GM21367 (cell line): ENCODE measurements around the gene ST6GALNAC6.

ENCODE experiments used
- ATAC-seq: cut with Tn5 transposase; IDR thresholded peaks from one replicate; pipeline ENCODE4 v1.9.1; 2021; ENCODE audit not compliant: unreplicated experiment

ST6GALNAC6 gene

DNA sequence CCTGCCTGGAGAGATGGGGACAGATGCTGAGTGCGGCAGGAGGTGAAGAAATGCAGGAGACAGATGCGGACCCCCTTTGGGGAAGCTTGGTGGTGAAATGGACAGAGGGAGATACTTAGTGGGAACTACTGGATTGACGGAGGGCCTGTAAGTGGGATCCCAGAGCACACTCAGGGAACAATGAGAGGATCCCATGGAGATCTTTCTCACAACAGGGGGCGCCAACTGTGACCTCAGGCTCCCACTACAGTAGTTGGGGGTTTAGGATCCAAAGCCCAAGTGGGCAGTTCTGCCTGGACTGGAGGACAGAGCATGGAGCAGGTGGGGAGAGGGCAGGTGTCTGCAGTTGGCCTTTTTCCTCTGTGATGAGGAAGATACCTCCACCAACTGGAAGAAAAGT, 34.8 kb upstream of the ST6GALNAC6 start:
- ATAC-seq: no peak

DNA sequence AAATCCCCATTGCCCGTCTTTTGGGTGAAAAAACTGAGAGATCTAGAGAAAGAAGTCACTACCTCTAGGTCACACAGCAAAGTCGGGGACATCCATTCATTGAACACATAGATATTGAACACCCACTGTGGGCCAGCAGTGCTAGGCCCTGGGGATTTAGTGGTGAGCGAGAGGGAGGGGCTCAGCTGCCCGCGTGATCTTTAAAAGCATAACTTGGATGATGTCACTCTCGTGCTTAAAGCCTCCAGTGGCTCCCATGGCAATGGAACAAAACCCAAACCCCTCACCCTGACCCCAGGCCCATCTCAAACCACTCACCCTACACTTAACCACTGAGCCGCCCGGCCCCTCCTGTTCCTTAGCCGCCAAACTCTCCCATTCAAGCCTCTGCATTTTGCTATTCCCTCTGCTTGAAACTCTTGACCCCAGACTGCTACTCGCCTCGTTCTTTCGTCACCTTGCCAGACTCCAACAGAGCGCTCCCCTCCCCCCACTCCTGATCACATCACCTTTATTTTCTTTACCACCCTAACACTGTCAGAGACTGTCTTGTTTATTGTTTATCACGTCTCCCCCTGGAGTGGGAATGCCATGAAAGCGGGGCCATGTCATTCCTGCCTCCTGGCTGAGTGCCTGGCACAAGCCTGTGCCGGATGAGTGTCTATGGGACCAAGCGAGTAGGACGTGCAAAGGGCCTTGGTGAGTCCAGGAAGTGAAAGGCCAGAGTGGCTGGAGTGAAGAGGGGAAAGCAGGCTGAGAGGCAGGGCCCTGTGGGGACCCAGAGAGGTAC, 31.9 kb upstream of the ST6GALNAC6 start:
- no peak for ATAC-seq

DNA sequence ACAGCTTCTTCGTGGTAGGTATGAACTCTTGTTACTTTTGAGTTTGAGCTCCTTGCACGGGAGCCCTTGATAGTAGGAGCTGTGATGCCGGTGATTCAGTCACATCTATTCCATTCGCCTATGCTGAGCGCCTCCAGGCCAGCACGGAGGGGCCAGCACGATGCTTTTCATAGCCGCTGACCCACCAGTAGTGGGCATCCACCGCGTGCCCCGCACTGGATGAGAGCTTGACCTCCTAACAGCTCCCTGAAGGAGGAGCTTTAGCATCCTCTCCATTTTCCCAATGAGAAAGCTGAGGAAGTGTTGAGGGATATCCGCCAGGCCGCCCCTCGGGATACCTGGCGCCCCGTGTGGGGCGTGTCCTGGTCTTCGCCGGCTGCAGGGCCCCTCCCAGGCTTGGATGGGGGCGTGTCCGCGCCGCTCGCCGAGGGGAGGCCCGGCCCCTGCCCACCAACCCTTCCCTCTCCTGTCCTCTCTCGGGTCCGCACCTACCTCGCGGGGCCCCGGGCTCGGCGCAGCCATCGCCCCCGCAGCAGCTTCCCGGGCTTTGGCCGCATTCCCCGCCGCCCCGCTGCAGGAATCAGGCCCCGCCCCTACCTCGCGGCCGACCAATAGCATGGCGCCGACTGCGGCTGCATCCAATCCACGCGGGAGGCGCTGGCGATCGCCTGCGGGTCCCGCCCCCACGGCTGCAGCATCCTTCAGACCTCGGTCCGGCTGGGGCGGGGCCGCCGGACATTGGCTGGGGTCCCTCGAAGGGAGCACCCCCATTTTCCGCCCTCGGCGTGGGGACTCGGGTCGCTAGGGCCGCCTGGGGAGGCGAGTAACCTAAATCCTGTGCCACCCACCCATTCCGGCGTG, 31.1 kb upstream of the ST6GALNAC6 start, which contains the start of gene PIP5KL1:
Gene PIP5KL1, minus strand, starts transcription at position 547 of the 861 bp plus-strand sequence. Its CDS starts 25 bp downstream, at position 522.
- ATAC-seq: peak; percentile 56

DNA sequence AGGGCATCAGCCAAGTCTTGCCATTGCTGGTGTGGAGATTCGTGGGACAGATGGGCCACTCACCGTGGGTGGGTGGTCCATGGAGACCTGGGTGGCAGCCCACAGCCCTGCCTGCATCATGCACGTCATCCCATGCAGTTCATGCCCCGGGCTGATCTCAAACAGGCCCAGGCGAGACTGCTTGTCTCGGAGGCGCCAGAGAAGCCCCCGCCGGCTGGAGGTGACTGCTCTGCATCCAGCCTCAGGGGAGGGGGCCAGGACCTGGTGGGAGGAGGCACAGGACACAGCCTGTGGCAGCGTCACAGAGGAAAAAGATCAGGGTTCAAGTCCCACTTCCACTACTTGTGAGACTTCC, 30.2 kb upstream of the ST6GALNAC6 start:
- ATAC-seq: no peak

DNA sequence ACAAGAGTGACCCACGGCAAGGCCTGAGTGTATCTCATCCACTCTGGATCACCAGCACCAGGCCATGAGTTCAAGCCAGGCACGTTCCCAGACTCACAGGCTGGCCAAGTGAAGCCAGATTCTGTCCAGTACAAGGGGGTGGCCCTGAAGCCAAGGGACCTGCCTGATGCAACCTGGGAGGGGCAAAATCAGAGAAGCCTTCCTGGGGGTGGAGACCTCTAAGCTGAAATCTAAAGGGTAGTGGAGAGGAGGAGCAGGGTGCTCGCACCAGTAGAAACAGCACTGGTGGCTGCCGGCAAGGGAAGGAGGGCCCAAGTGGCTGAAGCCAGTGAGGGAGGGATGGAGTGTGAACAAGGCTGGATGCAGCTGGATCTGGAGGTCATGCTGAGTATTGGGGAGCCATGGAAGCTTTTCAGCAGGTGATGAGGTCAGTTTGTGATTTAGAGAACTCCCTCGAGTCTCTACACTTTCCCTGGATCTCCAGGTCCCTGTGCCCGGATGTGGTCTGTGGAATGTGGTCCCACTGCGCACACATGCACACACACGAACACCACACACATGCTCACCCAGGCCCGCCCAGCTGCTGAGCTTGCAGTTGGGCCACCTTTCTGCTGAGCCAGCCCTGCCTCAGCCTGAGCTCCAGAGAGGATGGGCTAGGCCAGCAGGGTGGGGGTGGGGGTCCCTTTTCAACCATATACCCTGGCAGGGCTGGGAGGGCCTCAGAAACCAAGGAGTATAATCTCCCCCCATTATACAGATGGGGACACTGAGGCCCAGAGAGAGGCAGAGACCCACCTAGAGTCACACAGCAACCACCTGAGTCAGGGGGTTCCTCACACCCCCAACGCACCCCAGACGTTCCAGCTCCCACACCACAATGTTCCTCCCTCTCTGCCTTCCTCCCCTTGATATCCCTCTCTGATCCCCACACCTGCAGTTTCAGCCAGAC, 29.5 kb upstream of the ST6GALNAC6 start:
- no peak for ATAC-seq

DNA sequence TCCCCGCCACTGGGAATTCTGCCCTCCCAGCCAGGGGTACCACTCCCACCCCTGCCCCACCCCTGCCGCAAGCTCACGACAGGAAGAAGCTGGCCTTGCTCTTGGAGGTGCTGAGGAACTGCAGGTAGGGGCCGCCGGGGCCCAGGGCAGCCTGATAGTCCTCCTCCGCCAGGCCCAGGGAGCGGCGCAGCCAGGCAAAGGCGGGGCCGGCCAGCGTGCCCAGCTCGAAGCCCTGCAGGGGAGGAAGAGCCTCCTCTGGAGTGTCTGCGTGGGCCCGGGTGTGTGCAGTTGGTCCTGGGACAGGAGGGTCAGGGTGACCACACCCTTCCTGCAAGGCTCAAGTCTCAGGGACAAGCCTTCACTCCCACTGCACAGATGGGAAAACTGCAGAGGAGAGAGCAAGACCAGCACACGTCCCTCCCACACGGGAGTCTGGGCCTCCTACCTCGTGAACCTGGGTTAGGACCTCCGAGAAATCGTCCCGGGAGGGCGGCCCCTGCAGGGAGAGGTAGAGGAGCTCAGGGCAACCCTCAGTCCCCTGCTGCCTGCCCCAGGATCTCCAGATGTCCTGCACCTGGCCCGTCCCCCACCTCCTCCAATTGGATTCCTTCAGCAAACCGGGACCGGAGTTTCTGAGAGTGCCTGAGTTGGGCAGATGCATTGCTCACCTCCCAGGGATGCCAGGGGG, 28.7 kb upstream of the ST6GALNAC6 start:
- ATAC-seq: no peak

DNA sequence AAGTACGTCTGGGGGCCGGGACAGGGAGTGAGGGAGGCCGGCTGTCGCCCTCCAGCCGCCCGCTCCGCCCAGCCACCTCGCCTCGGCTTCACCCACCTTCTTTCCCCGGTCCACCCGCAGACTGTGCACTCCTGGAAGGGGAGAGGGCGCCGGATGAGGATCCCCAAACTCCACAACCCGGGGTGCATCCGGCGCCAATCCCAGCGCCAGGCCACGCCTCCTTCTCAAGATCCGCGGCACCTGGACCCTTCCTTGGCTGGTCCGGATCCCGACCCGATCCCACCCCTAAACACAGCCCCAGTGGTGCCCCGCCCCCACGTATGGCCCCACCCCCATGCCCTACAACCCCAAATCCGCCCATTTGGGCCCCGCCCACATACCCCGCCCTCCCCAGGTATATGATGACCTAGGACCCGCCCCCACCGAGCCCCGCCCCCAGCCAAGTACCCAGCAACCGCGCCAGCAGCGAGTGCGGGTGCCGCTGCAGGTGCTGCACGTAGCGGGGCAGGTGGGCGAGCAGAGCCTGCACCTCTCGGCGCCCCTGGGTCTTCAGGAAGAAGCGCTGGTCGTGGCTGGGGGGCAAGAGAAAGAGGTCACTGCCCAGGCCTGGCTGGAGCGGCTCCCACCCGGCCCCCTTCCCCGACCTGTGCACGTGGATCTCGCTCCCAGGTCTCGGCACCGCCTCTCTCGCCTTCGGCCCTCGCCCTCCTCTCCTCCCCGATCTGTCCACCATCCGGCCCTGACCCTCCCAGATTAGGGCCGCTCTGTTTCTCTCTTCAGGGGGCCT, 28.0 kb upstream of the ST6GALNAC6 start:
- ATAC-seq: no peak

DNA sequence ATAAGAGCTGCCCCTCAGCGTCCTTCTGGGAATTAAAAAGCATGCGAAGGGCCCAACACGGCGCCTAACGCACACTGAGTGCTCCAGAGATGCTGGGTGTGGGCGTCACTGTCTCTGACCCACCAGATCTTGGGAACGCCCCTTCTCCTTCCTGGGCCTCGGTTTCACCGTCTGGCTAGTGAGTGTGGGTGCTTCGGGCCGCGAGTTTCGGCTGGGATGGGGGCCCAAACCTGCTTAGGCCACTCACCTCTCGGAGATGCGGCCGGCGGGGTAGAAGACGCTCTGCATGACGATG, 27.4 kb upstream of the ST6GALNAC6 start:
- ATAC-seq: no peak

DNA sequence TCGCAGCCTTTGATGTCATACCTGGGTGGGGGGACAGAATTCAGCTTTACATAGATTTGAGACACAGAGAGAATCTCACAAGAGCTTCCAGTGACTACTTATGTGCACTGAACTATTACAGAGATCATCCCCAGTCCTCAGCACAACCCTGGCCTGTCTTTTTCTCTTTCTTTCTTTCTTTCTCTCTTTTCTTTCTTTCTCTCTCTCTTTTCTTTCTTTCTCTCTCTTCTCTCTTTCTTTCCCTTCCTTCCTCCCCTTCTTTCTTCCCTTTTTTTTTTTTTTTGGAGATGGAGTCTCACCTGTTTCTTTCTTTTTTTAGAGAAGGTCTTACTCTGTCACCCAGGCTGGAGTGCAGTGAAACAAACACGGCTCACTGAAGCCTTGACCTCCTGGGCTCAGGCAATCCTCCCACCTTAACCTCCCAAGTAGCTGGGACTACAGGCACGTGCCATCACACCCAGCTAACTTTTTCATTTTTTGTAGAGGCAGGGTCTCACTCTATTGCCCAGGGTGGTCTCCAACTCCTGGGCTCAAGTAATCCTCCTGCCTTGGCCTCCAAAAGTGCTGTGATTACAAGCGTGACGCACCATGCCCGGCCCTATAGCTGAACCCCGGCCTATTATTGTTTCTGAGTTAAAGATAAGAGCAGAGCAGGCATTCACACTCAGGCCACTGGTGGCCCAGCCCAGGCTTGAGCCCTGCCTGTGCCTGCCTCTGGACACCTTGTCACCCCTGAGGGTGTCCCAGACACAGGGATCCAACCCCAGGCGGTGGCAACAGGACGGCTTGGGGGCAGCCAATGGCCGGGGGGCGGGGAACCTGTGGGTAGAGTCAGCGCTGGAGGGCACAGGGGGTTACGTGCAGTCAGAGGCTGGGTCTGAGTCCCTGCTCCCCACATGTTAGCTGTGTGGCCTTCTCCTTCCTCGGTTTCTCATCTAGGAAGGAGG, 26.8 kb upstream of the ST6GALNAC6 start:
- no peak for ATAC-seq

DNA sequence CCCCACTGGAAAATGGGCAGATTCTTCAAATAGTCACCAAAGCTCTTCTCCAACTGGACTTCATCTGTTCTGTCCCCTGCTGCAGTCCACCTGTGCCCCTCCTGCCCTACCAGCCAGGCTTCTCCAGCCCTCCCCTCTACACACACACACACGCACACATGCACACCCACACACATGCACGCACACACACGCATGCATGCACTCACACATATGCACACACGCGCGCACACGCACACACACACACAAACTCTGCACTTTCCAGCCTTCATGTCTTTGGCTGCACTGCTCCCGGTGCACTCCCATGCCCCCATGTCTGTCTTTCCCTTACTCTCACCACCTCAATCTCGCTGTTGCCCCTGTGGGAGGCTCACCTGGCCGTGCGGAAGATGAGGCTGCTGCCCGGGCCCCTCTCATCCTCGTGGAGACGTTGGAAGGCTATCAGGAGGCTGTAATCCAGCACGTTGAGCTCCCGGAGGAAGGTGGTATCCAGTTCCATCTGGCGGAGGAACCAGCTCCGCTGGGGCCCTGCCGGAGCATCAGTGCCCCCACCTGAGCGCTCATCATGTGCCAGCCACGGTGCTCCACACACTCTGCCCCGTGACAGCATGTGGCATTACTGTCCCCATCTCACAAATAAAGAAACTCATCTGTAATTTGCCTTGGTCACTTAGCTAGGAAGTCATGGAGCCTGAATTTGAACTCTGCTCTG, 25.5 kb upstream of the ST6GALNAC6 start:
- no peak for ATAC-seq

DNA sequence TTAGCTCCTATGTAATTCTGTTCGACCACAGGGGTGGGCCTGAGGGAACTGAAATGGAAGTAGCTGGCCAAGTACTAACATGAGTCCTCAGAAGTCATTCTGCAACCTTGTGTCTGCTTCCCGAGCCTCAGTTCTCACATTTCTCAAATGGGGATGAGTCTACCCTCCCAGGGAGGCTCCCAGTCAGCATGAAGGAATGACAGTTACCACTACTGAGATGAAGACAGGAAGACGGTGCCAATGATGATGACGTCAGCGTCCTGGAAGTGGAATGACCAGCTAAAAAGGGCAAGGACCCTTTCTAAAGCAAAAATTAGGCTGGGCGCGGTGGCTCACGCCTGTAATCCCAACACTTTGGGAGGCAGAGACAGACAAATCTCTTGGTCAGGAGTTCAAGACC, 24.4 kb upstream of the ST6GALNAC6 start:
- ATAC-seq: no peak

DNA sequence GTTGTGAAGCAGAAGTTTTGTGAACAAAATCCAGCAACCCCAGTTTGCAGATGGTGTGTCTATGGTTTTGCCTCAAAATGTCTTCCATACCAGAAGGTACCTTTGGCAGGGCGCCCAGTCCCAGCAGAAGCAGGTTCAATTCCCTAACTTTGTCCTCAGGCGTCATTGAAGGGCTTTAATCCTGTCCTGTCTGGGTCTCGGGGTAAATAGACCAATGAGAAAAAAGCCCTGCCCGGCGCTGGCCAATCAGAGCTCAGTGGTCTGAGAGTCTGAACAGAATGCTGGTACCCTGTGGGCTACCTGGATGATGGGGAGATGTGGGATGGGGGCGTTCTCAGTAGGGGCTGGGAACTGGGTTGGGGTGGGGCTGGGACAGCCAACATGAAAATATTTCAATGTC, 23.6 kb upstream of the ST6GALNAC6 start:
- no peak for ATAC-seq

DNA sequence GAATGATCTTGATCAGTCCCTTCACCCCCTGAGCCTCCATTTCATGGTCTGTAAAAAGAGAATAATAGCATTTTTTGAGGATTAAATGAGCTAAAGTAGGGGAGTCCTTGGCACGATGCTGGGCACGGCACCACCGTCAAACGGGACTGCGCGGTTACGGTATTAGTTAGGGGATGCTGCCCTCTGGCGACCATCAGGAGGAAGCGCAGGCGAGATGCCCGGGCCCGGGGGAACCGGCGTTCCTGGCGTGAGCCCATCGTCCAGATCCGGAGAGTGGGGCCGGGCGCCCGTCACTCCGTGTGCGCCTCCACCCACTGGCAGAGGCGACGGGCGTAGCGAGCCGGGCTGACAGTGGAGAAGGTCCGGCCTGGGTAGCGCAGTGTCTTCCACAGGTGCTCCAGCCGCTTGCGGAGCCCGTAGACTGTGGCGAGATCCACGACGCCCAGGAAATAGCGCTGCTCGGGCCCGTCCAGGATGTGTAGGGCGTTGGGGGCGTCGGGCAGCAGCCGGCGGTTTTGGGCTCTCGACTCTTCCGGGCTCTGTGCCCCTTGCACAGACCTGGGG, 22.2 kb upstream of the ST6GALNAC6 start:
- no peak for ATAC-seq

DNA sequence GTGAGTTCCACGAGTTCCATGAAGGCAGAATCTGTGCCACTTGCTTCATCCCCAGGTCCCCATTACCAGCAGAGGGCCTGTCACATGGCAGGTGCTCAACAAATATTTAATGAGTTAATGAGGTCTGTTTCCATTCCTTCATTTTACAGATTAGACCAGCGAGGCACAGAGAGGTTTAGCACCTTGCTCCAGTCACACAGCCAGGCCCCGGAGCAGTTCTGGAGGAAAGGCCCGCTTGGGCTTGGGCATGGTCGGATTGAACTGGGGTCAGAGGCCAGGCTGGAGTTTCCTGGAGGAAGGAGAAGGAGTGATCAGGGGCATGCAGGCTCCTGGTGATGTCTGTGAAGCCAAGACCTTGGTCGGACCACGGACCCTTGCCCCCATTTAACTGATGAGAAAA, 21.4 kb upstream of the ST6GALNAC6 start:
- ATAC-seq: no peak

DNA sequence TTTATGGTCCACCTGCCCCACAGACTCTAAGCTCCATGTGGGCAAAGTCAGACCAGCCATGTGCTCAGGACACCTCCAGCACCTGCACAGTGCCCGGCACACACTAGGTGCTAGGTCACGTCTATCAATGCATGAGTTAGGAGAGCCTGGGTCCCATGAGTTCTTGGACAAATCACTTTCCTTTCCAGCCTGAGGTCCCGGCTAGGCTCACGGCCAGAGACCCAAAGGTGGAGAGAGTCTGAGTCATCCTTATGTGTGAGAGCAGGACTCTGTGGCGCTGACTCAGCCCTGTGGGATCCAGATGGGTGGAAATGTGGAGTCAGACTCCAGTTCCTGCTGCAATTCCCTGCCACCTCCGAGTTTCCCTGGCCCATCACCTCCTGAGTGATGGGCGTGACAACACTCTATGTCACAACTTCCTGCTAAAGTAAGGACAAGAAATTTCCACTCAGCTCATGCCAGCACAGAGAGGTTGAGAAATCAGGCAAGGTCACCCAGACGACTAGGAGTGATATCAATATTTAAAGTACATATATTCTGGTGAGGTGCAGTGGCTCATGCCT, 19.9 kb upstream of the ST6GALNAC6 start:
- no peak for ATAC-seq

DNA sequence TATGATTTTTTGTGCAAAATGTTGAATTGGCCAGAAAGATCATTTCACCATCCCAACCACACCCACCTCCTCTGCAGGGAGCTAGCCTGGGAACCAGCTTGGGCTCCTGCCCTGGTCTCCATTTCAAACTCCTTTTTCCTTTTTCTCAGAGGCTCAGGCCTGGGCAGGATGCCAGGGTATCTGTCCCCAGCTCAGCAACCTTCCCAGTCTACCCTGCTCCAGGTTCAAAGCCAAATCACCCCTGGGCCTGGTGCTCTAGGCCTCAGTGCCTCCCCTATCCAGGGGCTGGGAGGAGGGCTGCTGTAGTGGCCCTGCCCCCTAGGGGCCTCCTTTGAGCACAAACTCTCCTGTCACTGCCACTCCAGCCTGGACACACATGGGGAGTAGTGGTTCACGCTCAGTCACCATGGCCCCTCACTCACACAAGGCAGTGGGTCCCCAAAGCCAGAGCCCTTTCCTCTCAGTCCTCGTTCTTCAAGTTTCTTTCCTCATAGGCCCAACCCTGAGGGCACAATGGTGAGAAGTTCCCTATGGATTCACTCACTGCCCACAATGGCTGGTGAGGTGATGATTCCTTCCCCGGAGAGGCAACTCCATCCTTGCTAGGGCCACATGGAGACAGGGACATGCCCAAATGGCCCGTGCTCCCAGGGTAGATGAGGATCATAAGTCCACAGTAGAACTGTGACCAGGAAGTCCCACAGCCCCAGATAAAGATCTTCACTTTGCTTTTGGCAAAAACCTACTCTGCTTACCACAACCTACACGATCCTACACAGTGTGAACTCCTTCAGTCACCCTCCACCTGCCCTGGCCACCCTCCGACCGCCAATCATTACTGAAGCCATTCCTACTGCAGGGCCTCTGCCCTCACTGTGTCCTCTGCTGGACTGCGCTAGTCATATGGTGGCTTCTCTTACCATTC, 19.0 kb upstream of the ST6GALNAC6 start:
- ATAC-seq: no peak
